HG02970 (cell line): ENCODE results near the gene SMYD3.
"Not testable (repeated sequence)": the region's sequence is repeated elsewhere in the genome, so short reads cannot be mapped to it uniquely, and the experiment has no call there.

ENCODE experiments used
- ATAC-seq: cut with Tn5 transposase; IDR thresholded peaks from one replicate; pipeline ENCODE4 v1.9.1; 2021; ENCODE audit warnings: mild to moderate bottlenecking, moderate library complexity, moderate number of reproducible peaks; ENCODE audit not compliant: unreplicated experiment, low FRiP score

The SMYD3 gene

DNA sequence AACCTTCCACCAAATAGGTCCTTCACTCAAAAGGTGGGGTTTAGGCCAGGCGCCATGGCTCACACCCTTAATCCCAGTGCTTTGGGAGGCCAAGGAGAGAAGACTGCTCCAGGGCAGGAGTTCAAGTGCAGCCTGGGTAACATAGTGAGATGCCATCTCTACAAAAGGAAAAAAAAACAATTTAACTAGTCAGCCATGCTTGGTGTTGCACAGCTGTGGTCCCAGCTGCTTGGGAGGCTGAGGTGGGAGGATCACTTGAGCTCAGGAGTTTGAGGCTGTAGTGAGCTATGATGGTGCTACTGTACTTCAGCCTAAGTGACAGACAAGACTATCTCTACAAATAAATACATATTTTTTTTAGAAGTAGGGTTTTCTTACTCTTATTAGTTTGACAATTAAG, 734.8 kb downstream of the SMYD3 start:
- ATAC-seq, result no peak

- ATAC-seq, result no peak
These were observed 735.4 kb downstream of the SMYD3 start for GRCh38 chr1:245771511-245772281.

DNA sequence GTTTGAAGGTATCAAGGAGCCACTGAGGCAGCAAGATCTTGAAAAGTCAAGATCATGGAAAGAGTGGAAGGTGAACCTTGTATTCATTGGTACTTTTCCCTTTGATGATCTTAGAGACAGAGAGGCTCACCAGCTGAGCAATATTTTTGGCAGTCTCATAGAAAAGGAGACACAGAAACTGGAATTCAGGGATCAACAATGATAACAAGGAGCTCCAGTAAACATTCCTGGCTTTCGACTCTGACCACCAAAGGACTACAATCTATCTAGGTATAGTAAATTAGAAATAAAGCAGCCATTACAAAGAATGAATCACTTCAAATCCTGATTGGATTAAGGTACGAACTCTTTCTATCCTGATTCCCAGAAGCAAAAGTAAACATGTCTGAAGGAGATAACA, 736.9 kb downstream of the SMYD3 start:
- ATAC-seq, result no peak

DNA sequence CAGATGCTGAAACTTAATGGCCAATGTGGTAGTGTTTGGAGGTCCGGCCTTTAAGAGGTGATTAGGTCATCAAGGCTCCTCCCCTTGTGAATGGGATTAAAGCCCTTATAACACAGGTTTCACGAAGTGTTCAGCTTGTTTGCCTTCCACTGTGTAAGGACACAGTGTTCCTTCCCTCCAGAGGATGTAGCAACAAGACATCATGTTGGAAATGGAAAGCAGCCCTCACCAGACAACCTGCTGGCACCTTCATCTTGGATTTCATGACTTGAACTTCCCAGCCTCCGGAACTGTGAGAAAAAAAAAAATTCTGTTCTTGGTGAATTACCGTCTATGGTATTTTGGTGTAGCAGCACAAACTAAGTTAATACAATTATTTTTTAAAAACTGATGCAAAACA, 738.5 kb downstream of the SMYD3 start:
- no peak for ATAC-seq

DNA sequence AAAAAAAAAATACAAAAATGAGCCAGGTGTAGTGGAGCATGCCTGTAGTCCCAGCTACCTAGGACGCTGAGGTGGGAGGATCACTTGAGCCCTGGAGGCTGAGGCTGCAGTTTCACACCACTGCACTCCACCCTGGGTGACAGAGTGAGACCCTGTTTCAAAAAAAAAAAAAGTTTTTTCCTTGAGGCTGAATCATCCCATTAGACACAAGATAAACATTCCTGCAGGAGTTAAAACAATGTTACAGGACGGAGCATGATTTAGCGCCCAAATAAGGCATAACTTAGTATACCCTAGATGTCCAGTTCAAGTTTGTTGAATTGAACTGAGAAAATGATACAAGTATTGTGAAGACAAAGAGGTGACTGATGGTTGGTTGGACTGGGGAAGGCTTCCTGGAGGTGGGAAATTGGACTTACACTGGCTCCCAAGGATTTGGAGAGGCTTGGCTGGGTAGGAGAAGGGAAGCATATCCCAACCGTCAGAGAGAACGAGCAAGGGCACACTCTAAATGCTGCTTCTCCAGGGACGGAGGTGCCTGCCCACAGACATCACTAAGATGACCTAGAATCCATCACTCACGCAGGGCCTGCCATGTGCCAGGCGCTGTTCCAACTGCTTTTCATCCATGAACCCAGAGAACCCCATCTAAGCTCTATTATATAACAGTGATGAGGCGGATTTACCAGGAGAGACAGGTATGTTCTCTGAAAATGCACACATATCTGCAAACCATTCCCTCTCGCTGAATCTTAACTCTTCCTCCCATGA, 741.7 kb downstream of the SMYD3 start:
- ATAC-seq, result no peak

GRCh38 chr1:245763873-245764331, 743.2 kb downstream of the SMYD3 start:
- no peak for ATAC-seq

DNA sequence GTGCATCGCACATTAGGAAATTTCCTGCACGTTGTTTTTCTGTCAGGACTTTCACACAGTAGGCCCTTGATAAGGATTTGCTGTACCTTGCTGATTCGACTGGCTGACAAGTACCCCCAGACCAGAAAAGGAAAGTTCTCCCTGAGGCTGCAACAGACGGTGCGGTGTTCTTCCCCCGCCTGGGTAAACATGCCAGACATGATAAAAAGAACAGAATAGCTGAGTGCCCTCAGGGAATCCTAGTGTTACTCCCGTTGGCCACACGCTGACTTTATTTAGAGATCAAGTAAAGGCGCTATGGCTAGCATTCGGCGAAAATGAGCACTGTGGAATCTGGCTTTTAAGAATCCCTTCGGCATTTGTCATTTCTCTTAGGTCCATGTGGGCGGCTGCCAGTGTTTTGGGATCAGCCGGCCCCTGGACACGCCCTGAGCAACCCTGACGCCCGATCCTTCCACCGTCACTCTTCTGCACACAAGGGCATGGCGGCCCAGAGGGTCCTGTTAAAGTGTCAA, 744.6 kb downstream of the SMYD3 start:
- no peak for ATAC-seq

DNA sequence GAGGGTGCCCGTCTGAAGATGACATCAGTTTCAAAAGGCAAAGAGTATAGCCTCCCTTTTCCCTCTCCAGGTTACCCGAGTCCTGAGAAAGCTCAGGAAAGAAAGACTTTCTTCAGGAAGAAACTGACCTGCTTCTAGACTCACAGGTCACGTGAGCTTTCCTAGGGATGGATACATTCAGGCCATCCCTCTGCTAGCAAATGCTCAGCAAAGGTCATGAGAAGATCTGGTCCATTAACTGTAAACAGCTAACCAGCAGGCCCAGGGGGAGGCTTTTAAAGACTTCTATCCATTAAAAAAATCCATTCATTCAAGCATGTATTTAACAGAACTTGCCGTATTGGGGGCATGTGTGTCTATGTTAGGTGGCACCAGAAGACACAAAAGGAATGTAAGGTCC, 746.8 kb downstream of the SMYD3 start:
- ATAC-seq, result no peak

GRCh38 chr1:245754463-245754961, 752.6 kb downstream of the SMYD3 start:
- no peak for ATAC-seq

DNA sequence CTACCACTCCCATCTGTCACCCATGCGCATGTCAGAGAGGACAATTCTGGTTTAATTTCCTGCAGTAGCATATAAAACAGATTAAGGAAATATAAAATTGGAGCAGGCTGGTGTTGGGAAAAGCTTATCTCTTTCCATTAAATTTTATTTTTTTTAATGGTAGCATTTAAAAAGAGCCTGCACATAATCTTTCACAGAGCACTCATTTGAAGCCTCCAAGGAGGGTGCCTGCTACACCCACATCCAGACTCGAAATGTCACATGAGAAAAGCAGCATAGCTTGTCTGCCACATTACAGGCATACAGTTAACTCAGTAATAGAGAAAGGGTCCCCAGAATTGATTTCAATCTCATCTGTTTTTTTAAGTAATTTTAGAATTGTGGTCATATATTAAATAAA, 753.3 kb downstream of the SMYD3 start:
- ATAC-seq, result no peak

GRCh38 chr1:245752561-245752960, 754.5 kb downstream of the SMYD3 start:
- ATAC-seq, result no peak

GRCh38 chr1:245751726-245752470, 755.2 kb downstream of the SMYD3 start:
- no peak for ATAC-seq

GRCh38 chr1:245751116-245751515, 756.0 kb downstream of the SMYD3 start:
- no peak for ATAC-seq

GRCh38 chr1:245750261-245750660, 756.8 kb downstream of the SMYD3 start:
- ATAC-seq, result no peak

DNA sequence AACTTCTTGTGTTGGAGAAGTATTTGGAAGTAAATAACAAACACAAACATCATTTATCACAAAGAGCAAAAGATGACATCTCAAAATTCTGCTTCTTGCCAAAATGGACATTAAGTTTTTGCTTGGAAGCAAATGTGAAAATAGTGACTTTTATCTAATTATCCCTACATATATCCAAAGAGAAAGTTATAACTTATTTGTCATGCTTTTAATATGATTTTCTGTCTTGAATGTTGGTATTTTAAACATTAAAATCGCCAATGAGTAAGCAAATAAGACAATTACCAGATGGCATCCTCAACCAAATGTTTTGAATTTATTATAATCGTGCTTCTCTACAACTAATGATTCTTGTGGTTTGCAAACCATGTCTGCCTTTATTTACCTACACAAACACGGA, 758.0 kb downstream of the SMYD3 start:
- no peak for ATAC-seq

DNA sequence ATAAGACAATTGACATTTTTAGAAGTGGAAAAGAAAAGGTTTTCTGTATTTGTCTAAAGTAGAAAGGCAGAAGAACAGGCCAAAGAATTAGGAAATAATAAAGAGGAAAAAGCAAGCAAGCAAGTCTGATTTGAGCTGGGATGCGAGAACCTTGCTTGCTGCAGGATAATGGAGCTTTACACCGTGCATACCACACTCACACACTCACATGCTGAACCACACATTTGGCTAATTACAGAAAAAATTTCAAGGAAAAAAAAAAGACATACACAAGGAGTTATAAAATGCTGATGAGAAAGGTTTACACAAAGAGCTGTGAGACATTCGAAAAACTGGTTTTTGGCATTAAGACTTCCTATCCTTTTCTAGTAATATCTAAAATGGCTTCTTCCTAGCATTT, 758.4 kb downstream of the SMYD3 start:
- no peak for ATAC-seq

DNA sequence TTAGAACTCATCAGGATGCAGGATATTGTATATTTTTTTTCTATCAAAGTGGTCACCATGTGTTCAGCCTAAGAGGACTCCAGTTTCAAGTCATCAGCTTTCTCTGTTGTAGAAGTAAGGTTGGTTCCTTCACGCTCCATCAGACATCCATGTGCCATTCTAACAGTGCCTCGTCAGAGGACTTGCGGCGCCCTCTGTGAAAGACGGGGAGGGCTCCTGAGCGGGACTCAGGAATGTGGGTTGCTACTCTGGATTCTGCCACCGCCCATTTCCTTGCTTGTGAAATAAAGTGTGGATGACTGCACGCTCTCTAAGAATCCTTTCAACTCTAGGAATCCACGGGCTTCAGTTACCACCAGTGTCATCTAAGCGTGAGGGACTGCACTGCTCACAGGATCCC, 758.8 kb downstream of the SMYD3 start:
- ATAC-seq, result no peak

DNA sequence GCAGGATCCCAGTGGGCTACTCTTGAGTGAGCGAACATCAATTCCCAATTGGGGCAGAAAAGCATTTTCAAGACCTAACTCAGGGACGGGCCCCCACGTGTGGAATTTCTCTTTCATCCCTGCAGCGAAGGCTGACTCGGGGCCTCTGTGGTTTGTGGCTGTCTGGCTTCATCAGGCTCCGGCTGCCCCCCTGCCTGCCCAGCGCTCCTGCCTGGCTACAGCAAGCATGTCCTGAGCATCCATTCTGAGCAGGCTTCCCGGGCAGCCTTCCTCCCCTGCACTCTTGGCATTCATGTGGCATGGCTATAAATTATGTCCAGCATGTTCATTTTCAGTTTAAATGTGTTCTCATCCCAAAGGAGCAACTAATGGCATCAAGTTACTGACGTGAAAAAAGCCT, 764.2 kb downstream of the SMYD3 start:
- no peak for ATAC-seq

- not testable (repeated sequence) for ATAC-seq
These were observed 766.7 kb downstream of the SMYD3 start for GRCh38 chr1:245740336-245740735.

DNA sequence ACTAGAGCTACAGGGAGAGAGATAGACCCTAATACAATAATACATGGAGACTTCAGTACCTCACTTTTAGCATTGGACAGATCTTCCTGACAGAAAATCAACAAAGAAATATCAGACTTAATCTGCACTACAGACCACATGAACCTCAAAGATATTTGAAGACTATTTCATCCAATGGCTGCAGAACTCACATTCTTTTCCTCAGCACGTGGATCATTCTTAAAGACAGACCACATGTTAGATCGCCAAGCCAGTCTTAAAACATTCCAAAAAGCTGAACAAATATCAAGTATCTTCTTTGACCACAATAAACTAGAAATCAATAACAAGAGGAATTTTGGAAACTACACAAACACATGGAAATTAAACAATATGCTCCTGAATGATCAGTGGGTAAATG, 776.3 kb downstream of the SMYD3 start:
- ATAC-seq, result no peak

- not testable (repeated sequence) for ATAC-seq
These were observed 779.0 kb downstream of the SMYD3 start for GRCh38 chr1:245728035-245728434.
